GM19395 (cell line): Measurements from ENCODE around the gene PLEKHG5.
"Not testable (repeated sequence)": the region's sequence is repeated elsewhere in the genome, so short reads cannot be mapped to it uniquely, and the experiment has no call there.

ENCODE experiments used
- ATAC-seq: cut with Tn5 transposase; IDR thresholded peaks from one replicate; pipeline ENCODE4 v1.9.1; 2021; ENCODE audit warnings: mild to moderate bottlenecking, moderate library complexity; ENCODE audit not compliant: unreplicated experiment

Gene PLEKHG5

DNA sequence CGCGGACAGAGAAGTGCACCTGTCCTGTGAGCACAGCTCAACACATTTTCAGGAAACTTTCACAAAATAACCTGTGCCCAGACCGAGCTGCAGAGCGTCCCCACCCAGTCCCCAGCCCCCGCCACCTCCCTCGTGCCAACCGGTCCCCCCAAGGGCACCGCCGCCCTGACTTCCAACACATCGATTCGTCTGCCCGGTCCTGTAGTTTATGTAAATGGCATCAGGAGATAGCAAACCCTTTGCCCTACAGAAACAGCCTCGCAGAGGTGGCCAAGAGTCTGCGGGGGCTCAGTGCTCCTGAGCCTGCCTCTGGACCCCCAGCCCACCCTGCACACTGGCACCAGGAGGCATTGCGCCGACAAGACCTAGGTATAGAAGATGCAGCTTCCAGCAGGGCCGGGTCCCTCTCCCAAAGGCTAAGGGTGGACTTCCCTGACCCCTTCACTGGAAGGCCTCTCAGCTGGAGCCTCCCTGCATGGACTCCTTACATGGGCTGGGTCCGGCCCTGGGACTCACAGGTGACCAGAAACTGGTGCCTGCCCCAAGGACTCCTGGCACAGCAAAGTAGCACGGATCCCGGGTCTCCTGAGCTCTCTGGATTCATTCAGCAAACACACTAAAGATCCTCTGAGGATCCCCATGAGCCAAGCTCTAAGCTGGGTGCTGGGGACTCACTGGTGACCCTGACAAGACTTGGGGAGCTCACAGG lies 6.6 kb upstream of the PLEKHG5 start:
- no peak for ATAC-seq

- ATAC-seq = no peak
These were observed 5.9 kb upstream of the PLEKHG5 start for GRCh38 chr1:6497215-6497866.

GRCh38 chr1:6496890-6497214 lies 5.4 kb upstream of the PLEKHG5 start:
- no peak for ATAC-seq

GRCh38 chr1:6496365-6496721 lies 4.9 kb upstream of the PLEKHG5 start:
- ATAC-seq = no peak

- no peak for ATAC-seq
These were observed 4.3 kb upstream of the PLEKHG5 start for GRCh38 chr1:6495540-6496364.

GRCh38 chr1:6495041-6495441 lies 3.6 kb upstream of the PLEKHG5 start:
- no peak for ATAC-seq

DNA sequence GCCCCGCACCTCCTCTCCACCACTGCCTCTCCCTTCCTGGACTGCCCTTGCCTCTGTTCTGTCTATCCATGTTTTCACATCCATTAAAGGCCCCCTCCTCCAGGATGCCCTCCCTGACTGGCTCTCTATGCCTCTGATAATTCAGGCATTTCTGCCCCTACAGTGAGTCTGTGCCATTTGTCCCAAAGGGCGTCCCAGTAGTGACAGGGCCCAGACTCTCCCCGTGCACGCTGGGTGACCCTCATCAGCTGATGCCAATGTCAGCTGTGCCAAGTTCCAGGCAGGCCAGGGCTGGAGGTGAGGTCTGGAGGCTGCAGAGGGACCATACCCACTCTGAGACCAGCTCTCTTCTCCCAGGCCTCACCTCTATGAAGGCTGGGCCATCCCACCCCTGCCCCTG lies 3.2 kb upstream of the PLEKHG5 start:
- ATAC-seq = no peak

DNA sequence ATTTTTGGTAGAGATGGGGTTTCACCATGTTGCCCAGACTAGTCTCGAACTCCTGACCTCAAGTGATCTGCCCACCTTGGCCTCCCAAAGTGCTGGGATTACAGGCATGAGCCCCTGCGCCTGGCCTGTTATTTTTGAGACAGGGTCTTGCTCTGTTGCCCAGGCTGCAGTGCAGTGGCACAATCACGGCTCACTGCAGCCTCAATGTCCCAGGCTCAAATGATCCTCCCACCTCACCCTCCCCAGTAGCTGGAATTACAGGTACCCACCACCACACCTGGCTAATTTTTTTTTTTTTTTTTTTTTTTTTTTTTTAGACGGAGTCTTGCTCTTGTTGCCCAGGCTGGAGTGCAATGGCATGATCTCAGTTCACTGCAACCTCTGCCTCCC lies 2.4 kb upstream of the PLEKHG5 start:
- ATAC-seq = not testable (repeated sequence)

DNA sequence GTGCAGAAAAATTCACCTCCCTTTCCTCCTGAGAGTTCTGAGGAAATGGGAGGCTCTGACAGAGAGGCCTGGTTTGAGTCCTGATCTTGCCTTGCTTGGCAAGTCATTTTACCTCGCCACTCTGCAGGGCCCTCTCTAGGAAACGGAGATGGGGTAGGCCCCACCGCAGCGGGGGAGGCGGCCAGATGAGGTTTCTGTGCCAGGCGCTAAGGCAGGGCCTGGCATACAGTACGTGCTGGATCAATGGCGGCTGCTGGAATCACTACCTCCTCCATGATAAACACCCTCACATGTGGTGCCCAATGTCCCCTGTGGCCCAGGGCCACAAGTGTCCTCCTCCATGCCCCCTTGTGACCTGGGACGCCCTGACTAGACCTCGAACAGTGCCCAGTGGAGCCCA lies 499 bp upstream of the PLEKHG5 start:
- ATAC-seq = no peak

DNA sequence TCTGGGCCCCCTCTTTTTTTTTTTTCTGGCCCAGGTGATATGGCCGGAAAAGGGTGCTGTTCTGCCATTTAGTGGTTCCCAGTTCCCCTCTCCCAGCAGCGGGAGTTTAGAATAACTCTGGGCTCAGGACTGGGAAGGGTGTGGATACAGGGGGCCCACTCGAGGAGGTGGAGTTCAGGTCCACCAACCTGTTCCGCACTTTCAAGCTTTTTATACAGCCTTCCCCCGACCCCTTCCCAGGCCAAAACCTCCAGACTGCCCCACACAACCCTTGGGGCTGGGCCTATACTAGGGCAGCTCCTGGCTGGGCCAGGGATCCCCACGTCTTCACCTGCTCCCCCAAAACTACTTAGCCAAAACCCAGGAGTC lies 402 bp downstream of the PLEKHG5 start:
- no peak for ATAC-seq

- ATAC-seq = peak; percentile 42
These were observed 1.0 kb downstream of the PLEKHG5 start for GRCh38 chr1:6490181-6491080.

- peak; percentile 56 for ATAC-seq
These were observed 1.7 kb downstream of the PLEKHG5 start for GRCh38 chr1:6489799-6490180.

GRCh38 chr1:6489383-6489765 lies 2.1 kb downstream of the PLEKHG5 start:
- ATAC-seq = no peak

DNA sequence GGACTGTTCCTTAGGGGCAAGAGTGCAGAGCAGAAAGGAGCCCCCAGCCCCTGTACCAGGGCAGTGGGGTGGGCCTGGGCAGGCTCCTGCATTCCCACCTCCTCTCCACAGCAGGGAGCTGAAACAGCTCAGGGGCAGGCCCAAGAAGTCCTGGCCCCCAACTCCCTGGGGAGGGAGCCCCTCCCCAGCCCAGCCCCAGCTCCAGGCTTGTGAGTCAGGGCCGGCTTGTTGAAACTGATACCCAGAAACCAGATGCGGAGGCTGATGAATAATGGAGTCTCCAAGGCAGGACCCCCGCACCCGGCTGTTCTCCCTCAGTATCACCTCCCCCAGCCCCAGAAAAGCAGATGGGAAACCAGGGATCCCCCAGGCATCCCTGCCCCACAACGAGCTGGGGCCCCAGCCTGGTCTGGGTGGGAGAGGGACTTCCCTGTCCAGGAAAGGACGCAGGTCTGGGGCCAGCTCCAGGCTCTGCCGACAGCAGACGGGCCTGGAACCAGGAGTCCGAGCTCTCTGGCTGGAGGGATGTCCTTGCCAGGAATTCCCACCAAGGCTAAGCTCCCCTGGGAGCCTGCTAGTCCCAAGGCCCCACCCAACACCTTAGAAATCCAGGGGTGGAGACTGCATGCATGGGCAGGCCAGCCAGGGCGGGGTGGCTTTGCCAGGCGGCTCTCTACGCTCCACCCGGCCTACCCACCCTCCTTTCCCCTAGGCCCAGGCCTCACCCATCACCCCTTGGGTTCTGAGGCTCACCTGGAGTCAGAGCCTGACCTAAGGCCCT lies 2.7 kb downstream of the PLEKHG5 start:
- no peak for ATAC-seq

DNA sequence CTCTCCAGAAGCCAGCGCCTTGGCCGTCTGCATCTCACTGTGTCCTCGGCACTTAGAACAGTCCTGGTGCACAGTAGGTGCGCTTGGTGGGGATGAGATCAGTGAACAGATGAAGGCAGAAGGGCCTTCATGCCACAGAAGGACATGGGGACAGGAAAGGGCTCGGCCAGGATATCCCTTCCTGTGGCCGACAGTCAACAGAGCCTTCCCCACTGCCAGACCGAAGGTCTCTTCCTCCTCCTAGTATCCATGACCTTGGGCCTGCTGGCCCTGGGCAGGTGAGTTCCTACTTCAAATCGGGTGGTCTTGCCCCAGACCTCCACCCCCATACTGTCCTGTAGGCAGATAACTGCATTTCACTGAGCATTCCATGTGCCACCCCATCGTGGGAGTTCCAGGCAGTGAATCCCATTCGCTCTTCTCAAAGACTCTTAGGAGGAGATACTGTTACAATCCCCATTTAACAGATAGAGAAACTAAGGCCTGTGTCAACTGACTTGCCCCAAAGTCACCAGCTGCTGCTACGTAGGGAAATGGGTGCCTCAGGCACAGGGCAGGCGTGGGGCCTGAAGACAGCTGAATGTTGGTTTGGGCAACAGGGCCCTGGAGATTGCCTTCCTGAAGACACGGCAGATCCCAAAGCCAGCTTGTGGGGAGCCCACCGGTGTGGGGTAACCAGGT lies 3.5 kb downstream of the PLEKHG5 start:
- no peak for ATAC-seq

GRCh38 chr1:6486433-6487011 lies 4.9 kb downstream of the PLEKHG5 start:
- ATAC-seq = no peak

DNA sequence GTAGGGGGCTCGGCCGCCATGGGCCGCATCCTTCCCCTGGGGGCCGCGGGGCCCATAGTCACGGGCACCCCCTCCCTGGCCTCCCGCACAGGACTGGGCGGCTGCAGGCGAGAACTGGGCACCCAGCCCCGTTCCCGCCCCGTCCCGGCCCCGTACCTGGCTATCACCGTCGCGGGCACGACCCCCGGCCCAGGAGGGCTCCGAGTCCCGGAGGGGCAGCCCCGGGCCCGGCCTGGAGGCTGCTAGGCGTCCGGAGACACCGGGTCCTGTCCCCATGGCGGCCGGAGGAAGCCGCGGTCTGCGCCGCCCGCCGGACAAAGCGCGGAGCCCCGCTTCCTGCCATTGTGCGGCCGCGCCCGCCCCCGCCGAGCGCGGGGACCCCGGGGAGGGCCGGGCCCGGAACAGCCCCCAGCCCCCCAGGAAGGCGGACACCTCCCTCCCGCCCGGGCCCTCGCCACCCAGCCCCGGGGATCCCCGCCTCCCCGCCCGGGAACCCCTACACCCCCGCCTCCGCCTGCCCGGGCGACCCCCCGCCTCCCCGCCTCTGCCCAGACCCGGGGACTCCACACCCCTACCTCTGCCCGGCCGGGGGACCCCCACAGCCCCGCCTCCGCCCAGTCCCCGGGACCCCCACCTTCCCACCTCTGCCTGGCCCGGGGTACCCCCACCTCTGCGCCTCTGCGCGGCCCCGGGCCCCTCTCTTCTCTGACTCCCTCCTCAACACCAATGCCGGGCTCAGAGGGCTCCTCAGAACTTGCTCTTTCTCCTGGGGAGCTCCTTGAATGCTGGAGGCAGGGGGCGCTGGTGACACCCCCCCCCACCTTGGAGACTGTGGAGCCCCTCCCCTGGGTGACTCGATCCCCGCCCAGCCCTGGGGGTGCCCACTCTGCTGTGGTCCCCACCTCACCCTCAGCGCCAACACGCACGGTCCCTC lies 6.0 kb downstream of the PLEKHG5 start:
- no peak for ATAC-seq

DNA sequence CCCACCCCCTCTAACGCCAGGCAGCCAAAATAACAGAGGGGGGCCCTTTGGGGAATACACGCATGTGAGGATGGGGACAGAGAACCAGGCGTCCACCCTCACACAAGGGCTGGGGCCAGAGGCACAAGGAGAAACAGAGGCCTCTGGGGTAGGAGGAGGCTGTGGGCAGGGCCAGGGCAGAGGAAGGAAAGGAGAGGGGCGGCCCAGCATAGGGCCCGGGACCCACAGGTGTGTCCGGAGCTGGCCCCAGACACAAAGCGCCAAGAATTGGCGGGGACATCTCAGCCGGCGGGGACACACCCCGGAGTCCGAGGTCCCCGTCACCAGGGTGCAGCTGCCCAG lies 6.7 kb downstream of the PLEKHG5 start:
- ATAC-seq = no peak

DNA sequence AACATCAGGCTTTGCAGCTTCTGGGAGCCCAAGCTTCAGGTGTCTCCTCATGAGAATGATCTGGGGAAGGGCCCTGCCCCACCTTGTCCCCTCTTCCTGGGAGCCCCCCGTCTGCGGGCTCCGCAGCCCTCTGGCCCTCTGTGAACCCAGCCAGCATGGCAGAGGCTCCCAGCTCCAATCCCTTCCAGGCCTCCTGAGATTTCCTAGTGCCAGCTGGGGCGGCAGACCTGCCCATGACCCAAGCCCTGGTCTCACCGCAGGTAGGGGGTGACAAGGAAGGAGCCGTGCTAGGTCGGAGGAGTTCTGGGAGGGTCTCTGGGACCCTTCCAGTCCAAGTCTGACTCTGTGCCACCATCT lies 7.7 kb downstream of the PLEKHG5 start:
- no peak for ATAC-seq
